Rectal smooth muscle tissue (tissue), 1 donor: ENCODE results near the gene MGAT5.

Experiments
- H3K27ac ChIP-seq: one replicate; pipeline ENCODE4 v1.7.0; 2013; ENCODE audit warnings: low read depth, low read length, inconsistent platforms
- H3K27me3 ChIP-seq: one replicate; pipeline ENCODE4 v1.7.0; 2013; ENCODE audit warnings: low read length; ENCODE audit not compliant: control insufficient read depth, insufficient read depth
- H3K36me3 ChIP-seq: one replicate; pipeline ENCODE4 v1.7.0; 2013; ENCODE audit warnings: low read length; ENCODE audit not compliant: control insufficient read depth, insufficient read depth
- H3K4me1 ChIP-seq: one replicate; pipeline ENCODE4 v1.7.0; 2013; ENCODE audit warnings: low read length; ENCODE audit not compliant: control insufficient read depth, insufficient read depth
- H3K4me3 ChIP-seq: one replicate; pipeline ENCODE4 v1.7.0; 2013; ENCODE audit warnings: low read length
- H3K9ac ChIP-seq: one replicate; pipeline ENCODE4 v1.7.0; 2013; ENCODE audit warnings: low read length

MGAT5 gene, protein sequence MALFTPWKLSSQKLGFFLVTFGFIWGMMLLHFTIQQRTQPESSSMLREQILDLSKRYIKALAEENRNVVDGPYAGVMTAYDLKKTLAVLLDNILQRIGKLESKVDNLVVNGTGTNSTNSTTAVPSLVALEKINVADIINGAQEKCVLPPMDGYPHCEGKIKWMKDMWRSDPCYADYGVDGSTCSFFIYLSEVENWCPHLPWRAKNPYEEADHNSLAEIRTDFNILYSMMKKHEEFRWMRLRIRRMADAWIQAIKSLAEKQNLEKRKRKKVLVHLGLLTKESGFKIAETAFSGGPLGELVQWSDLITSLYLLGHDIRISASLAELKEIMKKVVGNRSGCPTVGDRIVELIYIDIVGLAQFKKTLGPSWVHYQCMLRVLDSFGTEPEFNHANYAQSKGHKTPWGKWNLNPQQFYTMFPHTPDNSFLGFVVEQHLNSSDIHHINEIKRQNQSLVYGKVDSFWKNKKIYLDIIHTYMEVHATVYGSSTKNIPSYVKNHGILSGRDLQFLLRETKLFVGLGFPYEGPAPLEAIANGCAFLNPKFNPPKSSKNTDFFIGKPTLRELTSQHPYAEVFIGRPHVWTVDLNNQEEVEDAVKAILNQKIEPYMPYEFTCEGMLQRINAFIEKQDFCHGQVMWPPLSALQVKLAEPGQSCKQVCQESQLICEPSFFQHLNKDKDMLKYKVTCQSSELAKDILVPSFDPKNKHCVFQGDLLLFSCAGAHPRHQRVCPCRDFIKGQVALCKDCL

GRCh38 chr2:134253804-134254203 is at the start of gene MGAT5:
Gene MGAT5 (plus strand): TSS chr2:134254072. CDS start chr2:134254404, 332 bp downstream.
- H3K4me1 ChIP-seq, result no peaks in the 10 kb centered on the region
- no peak within 1 kb of the TSS for H3K9ac ChIP-seq
- peak within 1 kb of the TSS; percentile 16 for H3K4me3 ChIP-seq
- H3K36me3 ChIP-seq, result no peaks in the 10 kb centered on the region
- H3K27me3 ChIP-seq, result no peaks in the 10 kb centered on the region
- H3K27ac ChIP-seq, result no peak within 1 kb of the TSS

DNA sequence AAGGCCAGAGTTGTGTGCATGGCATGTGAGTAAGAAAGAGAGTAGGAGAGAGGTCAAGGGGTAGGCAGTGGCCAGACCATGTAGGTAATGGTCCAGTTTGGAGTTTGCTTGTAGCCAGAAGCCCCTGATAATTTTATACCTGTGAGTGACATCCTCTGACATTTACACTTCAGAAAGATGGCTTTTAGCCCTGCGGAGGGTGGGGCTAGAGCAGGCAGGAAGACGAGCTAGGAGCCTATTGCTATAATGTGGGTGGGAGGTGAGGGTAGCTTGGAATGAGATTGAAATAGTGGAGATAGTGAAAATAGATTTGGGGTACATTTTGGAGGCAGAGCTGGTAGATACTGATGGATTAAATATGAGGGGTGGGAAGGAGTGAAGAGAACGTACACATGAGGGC is 48.8 kb upstream of the MGAT5 start:
- Histone ChIP-seq H3K27ac (no peak overlapping the region), H3K27me3 (no peaks in the 10 kb centered on the region), H3K9ac (no peak overlapping the region), H3K4me1 (no peaks in the 10 kb centered on the region), H3K36me3 (no peaks in the 10 kb centered on the region), H3K4me3 (no peak overlapping the region)

- Histone ChIP-seq H3K9ac (no peak overlapping the region), H3K36me3 (no peaks in the 10 kb centered on the region), H3K4me1 (no peaks in the 10 kb centered on the region), H3K27me3 (no peaks in the 10 kb centered on the region), H3K4me3 (no peak overlapping the region), H3K27ac (no peak overlapping the region)
These were observed 47.8 kb upstream of the MGAT5 start for GRCh38 chr2:134206031-134206430.

DNA sequence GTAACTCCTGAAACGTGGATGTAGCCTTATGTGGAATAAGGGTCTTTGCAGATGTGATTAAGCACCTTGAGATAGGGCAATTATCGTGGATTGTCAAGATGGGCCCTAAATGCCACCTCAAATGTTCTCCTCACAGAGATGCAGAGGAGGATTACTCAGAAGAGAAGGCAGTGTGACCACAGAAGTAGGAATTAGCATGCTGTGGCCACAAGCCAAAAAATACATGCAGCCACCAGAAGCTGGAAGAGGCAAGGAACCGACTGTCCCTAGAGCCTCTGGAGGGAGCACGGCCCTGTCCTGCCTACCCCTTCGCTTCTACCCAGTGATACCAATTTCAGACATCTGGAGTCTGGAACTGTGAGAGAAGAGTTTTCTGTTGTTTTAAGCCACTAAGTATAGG is 47.3 kb upstream of the MGAT5 start:
- Histone ChIP-seq H3K27me3 (no peaks in the 10 kb centered on the region), H3K4me3 (no peak overlapping the region), H3K36me3 (no peaks in the 10 kb centered on the region), H3K9ac (no peak overlapping the region), H3K4me1 (no peaks in the 10 kb centered on the region), H3K27ac (no peak overlapping the region)

DNA sequence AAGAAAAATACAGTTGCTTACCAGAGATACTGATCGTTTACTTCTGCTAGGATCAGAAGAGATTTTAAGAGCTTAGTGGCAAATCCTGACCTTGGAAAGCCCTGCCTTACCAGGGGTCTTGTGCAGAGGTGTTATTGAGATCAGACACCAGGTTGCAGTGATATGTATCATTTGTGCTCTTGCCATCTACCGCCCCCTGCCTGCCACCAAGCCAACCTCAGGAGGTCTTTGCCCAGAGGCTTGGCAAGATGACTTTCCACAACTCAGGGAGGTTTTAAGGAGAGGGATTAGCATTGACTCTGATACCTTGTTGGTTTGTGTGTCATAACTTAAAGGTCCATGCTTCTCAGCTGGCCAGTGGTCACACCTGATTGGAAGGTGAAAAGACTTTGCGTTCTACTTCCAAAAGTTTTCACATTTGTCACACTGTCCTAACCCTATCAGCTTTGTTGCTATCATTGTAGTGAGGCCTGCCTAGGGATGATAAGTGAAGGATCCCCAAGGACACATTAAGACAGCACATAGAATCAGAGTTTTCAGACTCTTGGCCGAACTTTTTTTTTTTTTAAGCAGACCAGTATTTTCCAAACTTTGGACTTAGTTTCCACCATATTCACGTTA is 46.2 kb upstream of the MGAT5 start:
- no peak overlapping the region for H3K4me3 ChIP-seq
- no peaks in the 10 kb centered on the region for H3K4me1 ChIP-seq
- no peaks in the 10 kb centered on the region for H3K27me3 ChIP-seq
- H3K9ac ChIP-seq, result no peak overlapping the region
- no peaks in the 10 kb centered on the region for H3K36me3 ChIP-seq
- no peak overlapping the region for H3K27ac ChIP-seq

GRCh38 chr2:134208825-134209224 is 45.0 kb upstream of the MGAT5 start:
- no peaks in the 10 kb centered on the region for H3K36me3 ChIP-seq
- H3K27me3 ChIP-seq, result no peaks in the 10 kb centered on the region
- no peaks in the 10 kb centered on the region for H3K4me1 ChIP-seq
- H3K9ac ChIP-seq, result no peak overlapping the region
- no peak overlapping the region for H3K27ac ChIP-seq
- no peak overlapping the region for H3K4me3 ChIP-seq

GRCh38 chr2:134212746-134213145 is 41.1 kb upstream of the MGAT5 start:
- no peaks in the 10 kb centered on the region for H3K27me3 ChIP-seq
- H3K4me1 ChIP-seq, result no peaks in the 10 kb centered on the region
- H3K36me3 ChIP-seq, result no peaks in the 10 kb centered on the region
- H3K4me3 ChIP-seq, result no peak overlapping the region
- H3K9ac ChIP-seq, result no peak overlapping the region
- no peak overlapping the region for H3K27ac ChIP-seq

DNA sequence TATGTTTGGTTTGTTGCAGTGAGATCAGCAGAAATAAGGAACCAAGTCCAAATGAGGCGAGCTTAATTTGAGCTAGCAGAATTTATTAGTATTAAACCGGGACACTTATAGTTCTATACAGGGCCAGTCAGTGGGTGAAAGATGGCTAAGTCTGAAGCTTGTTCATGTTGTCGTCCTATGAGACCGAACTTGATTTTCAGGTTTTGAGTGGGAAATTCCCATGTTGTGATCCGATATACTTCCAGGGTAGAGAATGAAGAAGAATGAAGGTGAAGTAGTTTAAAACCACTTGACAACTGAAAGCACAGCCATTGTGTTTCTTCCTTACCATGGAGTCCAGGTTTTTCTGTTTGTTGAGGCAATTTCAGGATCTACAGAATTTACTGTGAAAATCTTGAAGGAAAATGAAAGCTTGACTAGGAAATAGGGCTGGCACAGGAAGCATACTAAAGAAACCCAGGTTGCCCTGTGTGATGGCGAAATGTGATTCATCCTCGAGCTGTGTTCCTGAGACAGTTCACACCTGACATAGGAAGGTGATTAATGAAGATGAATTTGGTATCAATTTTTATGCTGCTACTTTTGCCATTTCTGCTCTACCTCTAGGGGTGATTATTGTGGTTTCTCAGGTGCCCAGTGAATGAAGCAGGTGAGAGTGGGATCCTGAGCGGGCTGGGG is 37.6 kb upstream of the MGAT5 start:
- Histone ChIP-seq H3K27me3 (no peaks in the 10 kb centered on the region), H3K9ac (no peak overlapping the region), H3K4me1 (no peaks in the 10 kb centered on the region), H3K27ac (no peak overlapping the region), H3K36me3 (no peaks in the 10 kb centered on the region), H3K4me3 (no peak overlapping the region)

DNA sequence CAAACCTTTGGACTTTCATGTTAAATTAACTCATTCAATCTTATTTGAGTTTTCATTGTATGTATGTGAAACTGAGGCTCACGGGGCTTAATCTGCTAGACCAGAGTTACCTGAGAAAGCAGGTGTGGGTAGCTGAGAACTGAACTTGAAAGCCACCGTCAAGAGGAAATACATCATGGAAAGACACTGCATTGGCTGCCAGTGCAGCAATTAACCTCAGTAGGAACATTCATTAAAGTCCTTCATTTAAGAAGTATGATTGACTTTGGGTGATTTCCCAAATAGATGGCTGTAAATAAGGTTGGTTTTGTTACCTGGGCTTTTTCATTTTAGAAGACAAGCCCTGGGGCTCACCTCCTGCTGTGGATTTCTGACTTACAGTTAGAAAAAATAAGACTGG is 36.5 kb upstream of the MGAT5 start:
- Histone ChIP-seq H3K27me3 (no peaks in the 10 kb centered on the region), H3K36me3 (no peaks in the 10 kb centered on the region), H3K4me1 (no peaks in the 10 kb centered on the region), H3K9ac (no peak overlapping the region), H3K4me3 (no peak overlapping the region), H3K27ac (no peak overlapping the region)

DNA sequence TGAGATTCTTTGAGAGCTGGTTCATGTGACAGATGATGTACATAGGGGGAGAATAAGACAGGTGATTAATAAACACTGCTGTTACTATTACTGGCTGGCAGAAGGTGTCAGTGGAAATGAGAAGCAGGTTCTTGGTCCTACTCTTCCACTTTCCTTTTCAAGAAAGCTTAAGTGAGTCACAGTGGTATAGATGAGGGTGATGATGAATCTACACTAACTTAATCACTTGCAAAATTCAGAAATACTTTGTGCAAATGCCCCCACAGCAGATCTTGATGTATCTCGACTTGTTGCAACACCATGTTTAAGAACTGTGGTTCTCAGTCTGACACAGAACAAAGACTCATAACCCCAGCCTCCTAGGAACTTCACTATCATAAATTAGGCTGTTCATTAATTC is 35.9 kb upstream of the MGAT5 start:
- no peaks in the 10 kb centered on the region for H3K36me3 ChIP-seq
- no peak overlapping the region for H3K9ac ChIP-seq
- H3K27me3 ChIP-seq, result no peaks in the 10 kb centered on the region
- no peaks in the 10 kb centered on the region for H3K4me1 ChIP-seq
- H3K27ac ChIP-seq, result no peak overlapping the region
- no peak overlapping the region for H3K4me3 ChIP-seq

GRCh38 chr2:134218414-134218813 is 35.5 kb upstream of the MGAT5 start:
- Histone ChIP-seq H3K27ac (no peak overlapping the region), H3K4me1 (no peaks in the 10 kb centered on the region), H3K4me3 (no peak overlapping the region), H3K27me3 (no peaks in the 10 kb centered on the region), H3K36me3 (no peaks in the 10 kb centered on the region), H3K9ac (no peak overlapping the region)

DNA sequence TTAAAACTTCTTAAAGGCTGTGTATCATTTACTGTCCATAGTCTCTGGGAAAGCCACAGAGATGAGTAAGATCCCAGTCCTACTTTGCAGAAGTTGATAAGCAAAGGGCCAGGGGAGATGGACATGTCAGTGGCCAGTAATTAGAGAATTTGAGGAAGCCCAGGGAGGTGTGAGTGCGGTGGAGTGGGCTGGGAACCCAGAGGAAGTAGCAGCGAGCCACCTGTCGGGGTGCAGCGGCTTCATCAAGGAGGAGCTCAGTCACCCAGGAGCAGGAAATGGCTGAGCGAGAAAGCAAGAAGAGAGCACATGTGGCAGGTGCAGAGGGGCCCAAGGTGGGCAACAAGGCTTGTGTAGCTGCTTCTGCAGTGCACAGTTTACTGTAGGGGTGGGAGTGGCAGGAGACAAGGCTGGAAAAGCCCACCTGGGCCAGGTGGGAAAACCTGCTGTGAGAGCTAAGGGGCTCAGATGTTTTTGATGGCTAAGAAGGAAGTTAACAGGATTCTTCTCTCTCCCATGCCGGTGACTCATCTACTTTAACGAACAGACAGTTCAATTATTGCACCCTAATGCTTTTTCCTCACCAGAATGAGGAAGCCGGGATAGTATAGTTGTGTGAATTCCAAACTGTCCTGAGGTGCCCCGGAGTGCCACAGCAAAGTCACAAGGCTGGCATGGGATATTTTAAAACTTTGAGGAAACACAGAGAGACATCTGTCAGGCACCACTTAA is 34.8 kb upstream of the MGAT5 start:
- H3K27ac ChIP-seq, result no peak overlapping the region
- H3K36me3 ChIP-seq, result no peaks in the 10 kb centered on the region
- no peak overlapping the region for H3K9ac ChIP-seq
- H3K4me3 ChIP-seq, result no peak overlapping the region
- no peaks in the 10 kb centered on the region for H3K4me1 ChIP-seq
- H3K27me3 ChIP-seq, result no peaks in the 10 kb centered on the region
